NCI-H446 (cell line): ENCODE data around the gene TMX4.
"Not testable (repeated sequence)": the region's sequence is repeated elsewhere in the genome, so short reads cannot be mapped to it uniquely, and the experiment has no call there.

Source experiments
- DNase-seq, 2 experiments: peaks; one replicate each; lab custom pipeline; 2025; lab: John Stamatoyannopoulos, UW

The TMX4 gene

DNA sequence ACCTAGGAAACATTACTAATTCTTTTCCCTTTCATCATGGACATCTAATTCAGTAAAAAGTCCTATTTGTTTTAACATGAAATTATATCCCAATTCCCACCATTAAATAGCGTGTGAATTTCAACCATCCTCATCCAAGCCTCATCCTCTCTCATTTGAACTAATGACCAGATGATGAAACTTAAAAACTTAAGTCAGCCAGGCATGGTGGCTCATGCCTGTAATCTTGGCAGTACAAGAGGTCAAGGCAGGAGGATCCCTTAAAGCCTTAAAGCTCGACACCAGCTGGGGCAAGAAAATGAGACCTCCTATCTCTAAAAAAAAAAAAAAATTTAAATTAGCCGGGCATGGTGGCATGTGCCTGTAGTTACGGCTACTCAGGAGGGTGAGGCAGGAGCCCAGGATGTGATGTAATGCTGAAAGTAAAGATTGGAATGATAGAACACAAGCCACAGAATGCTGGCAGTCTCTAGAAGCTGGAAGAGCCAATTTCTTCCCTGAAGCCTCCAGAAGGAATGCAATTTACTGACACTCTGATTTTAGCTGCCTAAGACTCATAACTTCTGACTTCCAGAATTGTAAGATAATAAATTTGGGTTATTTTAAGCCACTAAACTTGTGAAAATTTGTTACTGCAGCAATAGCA, 52.2 kb downstream of the TMX4 start:
- DNase-seq: no peak

GRCh38 chr20:7966176-7966575, 53.4 kb downstream of the TMX4 start:
- no peak for DNase-seq

- DNase-seq: no peak
Measured at GRCh38 chr20:7959484-7959883, 60.1 kb downstream of the TMX4 start.

DNA sequence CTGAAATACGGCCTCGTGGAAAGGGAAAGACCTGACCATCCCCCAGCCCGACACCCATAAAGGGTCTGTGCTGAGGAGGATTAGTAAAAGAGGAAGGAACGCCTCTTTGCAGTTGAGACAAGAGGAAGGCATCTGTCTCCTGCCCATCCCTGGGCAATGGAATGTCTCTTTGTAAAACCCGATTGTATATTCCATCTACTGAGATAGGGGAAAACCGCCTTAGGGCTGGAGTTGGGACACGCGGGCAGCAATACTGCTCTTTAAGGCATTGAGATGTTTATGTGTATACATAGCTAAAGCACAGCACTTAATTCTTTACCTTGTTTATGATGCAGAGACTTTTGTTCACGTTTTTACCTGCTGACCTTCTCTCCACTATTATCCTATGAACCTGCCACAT, 63.0 kb downstream of the TMX4 start:
- DNase-seq: not testable (repeated sequence)

DNA sequence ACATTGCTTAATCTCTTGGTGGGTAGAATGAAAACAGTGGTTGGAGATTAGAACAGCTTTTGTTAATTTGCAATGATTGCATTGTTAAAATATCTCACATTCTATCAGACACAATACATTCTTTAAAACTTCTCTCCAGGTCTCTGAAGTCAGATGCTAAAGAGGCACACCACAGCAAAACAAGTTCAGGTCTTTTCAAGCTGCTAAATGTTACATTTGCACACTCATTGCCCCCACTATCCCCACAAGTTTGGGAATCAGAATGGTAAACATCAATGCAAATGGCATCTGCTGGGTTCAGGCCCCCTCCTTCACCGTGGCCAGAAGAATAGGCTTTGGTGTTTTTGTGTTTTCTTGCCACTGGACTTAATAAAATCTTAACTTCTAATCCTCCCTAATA, 69.2 kb downstream of the TMX4 start:
- DNase-seq: no peak

DNA sequence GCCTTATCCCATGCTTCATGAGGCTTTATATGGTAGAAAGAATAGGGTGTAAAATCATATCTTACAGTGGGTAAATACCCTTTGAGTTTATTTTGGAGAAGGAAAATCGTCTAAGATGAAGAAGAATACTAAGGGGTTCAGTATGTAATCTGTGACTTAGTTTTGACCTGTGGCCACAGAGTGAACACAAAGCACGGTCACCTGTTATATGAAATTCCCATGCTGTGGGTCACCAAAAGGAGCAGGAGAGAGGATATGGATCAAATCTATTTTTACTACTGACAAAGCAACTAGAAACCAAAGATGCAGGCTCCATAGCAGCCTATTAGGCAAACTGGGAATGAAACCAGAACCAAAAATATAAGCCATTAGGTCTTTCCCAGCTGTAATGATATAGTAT, 75.7 kb downstream of the TMX4 start:
- no peak for DNase-seq

GRCh38 chr20:7940341-7940740, 79.2 kb downstream of the TMX4 start, which contains the start of gene HAO1:
TSS of gene HAO1 (minus strand) at chr20:7940458. CDS start at chr20:7940422, 36 bp downstream.
- no peak for DNase-seq

- DNase-seq: no peak
Measured at GRCh38 chr20:7939663-7940062, 79.9 kb downstream of the TMX4 start.

DNA sequence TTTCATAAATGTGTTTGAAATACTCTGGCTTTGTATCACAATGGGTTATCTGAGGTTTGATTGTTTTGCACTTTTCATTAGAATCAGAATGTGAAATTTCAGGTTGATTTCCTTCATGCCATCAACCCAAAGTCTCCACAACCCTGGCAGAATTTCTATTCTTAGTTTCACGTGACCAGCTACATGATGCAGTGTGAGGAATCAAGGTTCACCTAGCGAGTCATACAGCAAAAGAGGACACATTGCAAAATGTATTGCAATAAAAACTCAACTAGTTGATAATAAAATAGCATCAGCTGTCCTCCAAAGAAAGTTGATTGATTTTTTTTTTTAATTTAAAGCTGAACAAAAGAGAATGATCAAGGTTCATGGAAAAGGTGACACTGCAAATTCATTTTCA, 81.5 kb downstream of the TMX4 start:
- DNase-seq: no peak

- DNase-seq: no peak
Measured at GRCh38 chr20:7937328-7937727, 82.2 kb downstream of the TMX4 start.

GRCh38 chr20:7935027-7935551, 84.5 kb downstream of the TMX4 start:
- no peak for DNase-seq

DNA sequence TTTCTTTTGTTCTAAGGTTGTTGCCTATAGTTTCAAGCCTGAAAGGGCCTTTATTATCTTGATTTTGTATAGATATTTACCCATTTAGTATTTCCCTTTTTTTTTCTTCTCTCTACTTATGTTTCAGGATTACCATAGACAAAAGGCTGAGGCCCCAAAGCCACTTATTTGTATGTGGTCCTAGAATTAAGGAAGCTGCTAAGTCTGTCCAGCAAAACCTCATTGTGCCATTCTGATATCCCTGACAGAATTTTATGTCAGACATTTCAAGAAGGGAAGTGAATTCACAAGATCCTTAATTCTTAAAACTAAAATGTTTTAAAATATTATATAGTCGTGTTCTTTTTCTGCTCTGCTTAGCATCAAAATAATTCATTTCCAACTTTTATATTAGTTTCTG, 86.2 kb downstream of the TMX4 start:
- no peak for DNase-seq

DNA sequence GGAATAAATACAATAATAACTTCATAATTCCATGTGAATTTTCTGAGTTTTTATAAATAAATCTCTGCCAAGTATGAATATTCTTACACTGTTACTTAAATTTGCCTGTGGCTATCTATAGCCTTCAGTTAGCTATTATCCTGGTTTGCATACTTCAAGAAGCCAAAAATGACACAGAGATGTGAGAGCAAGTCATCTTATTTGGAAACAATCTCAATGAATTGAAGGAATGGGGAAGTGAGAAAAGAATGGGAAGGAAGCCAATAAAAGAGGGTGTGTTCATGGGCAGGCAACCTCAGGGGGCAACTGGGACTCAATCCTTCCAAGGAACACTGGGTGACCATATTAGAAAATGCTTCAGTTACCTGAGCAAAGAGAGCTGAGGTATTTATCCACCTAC, 89.2 kb downstream of the TMX4 start:
- DNase-seq: no peak
